ENCODE measurements around the gene TEX52.

- TF ChIP-seq EP300 (IDR thresholded peaks at IDR 0.05; ENCODE audit: low read depth) = no peak
- TF ChIP-seq, protein P1, sequence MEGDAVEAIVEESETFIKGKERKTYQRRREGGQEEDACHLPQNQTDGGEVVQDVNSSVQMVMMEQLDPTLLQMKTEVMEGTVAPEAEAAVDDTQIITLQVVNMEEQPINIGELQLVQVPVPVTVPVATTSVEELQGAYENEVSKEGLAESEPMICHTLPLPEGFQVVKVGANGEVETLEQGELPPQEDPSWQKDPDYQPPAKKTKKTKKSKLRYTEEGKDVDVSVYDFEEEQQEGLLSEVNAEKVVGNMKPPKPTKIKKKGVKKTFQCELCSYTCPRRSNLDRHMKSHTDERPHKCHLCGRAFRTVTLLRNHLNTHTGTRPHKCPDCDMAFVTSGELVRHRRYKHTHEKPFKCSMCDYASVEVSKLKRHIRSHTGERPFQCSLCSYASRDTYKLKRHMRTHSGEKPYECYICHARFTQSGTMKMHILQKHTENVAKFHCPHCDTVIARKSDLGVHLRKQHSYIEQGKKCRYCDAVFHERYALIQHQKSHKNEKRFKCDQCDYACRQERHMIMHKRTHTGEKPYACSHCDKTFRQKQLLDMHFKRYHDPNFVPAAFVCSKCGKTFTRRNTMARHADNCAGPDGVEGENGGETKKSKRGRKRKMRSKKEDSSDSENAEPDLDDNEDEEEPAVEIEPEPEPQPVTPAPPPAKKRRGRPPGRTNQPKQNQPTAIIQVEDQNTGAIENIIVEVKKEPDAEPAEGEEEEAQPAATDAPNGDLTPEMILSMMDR (IDR thresholded peaks at IDR 0.05) = no peak
These were observed 788 bp downstream of the TEX52 start for GRCh38 chr12:2856051-2856450.
